HepG2 (cell line): Measurements from ENCODE around the gene CMTM2. TPM values are rescaled to one million over a fixed set of nuclear protein-coding genes. Genes with fewer than 3 reads are reported as not detected.
A peak's percentile ranks its signal among the peaks of the same experiment; 100 is the strongest.

ENCODE experiments used
- ASH2L ChIP-seq: fragments of 300-600, 200-600 bp; sonication (generic); IDR thresholded peaks from 2 replicates; pipeline ENCODE4 v1.7.0; 2017; ENCODE audit warnings: low read depth, mild to moderate bottlenecking, moderate library complexity, mixed read lengths, low read length; ENCODE audit not compliant: insufficient read length
- DNMT3B ChIP-seq: conservative IDR thresholded peaks from 2 replicates; pipeline ENCODE4 v1.6.1; 2016; ENCODE audit warnings: missing biosample characterization, control low read depth
- DZIP1 ChIP-seq: sonication (generic); formaldehyde crosslinking; IDR thresholded peaks from 2 replicates; pipeline ENCODE4 v1.5.0; 2020; ENCODE audit warnings: mild to moderate bottlenecking, missing genetic modification reagents
- GFI1 ChIP-seq: sonication (generic); formaldehyde crosslinking; IDR thresholded peaks from 2 replicates; pipeline ENCODE4 v1.5.0; 2020; ENCODE audit warnings: missing genetic modification reagents, mild to moderate bottlenecking, borderline replicate concordance
- GPBP1L1 ChIP-seq: sonication (generic); formaldehyde crosslinking; IDR thresholded peaks from 2 replicates; pipeline ENCODE4 v1.5.0; 2020; ENCODE audit warnings: mild to moderate bottlenecking, missing genetic modification reagents
- HNRNPL ChIP-seq: fragments of 200-400 bp; formaldehyde crosslinking; IDR thresholded peaks from 2 replicates; pipeline ENCODE4 v1.6.1; 2017; ENCODE audit warnings: mild to moderate bottlenecking, low read depth, low read length
- MAF1 ChIP-seq: sonication (generic); formaldehyde crosslinking; IDR thresholded peaks from 2 replicates; pipeline ENCODE4 v1.5.0; 2020; ENCODE audit warnings: missing genetic modification reagents, borderline replicate concordance
- PHF8 ChIP-seq: sonication (generic); formaldehyde crosslinking; IDR thresholded peaks from 2 replicates; pipeline ENCODE4 v1.5.0; 2020; ENCODE audit warnings: missing genetic modification reagents
- RELA ChIP-seq: sonication (generic); formaldehyde crosslinking; IDR thresholded peaks from 2 replicates; pipeline ENCODE4 v1.4.0; 2020; ENCODE audit warnings: missing genetic modification reagents
- SALL2 ChIP-seq: sonication (generic); formaldehyde crosslinking; IDR thresholded peaks from 2 replicates; pipeline ENCODE4 v1.8.1; 2023; ENCODE audit warnings: mild to moderate bottlenecking, missing genetic modification reagents, inconsistent platforms
- SIX4 ChIP-seq: sonication (generic); formaldehyde crosslinking; IDR thresholded peaks from 2 replicates; pipeline ENCODE4 v1.4.0; 2020; ENCODE audit warnings: missing genetic modification reagents
- SMAD9 ChIP-seq: sonication (generic); formaldehyde crosslinking; IDR thresholded peaks from 2 replicates; pipeline ENCODE4 v1.5.1; 2020; ENCODE audit warnings: mild to moderate bottlenecking, missing genetic modification reagents
- TCF12 ChIP-seq, 2 experiments: fragments of 450-650 bp in 1 of 2; sonication (generic) in 1 of 2; formaldehyde crosslinking in 1 of 2; IDR thresholded peaks; 2 replicates each; pipeline versions ENCODE4 v1.6.1 to v1.8.0; 2017 to 2022; ENCODE audit warnings: antibody characterized with exemption in 1 of 2, mild to moderate bottlenecking in 1 of 2, missing genetic modification reagents in 1 of 2, moderate library complexity in 1 of 2
- ZBTB34 ChIP-seq: sonication (generic); formaldehyde crosslinking; IDR thresholded peaks from 2 replicates; pipeline ENCODE4 v1.8.0; 2022; ENCODE audit warnings: mild to moderate bottlenecking, missing genetic modification reagents
- ZFP82 ChIP-seq: sonication (generic); formaldehyde crosslinking; IDR thresholded peaks from 2 replicates; pipeline ENCODE4 v1.5.1; 2020; ENCODE audit warnings: mild to moderate bottlenecking, missing genetic modification reagents, borderline replicate concordance
- ZNF180 ChIP-seq: sonication (generic); formaldehyde crosslinking; IDR thresholded peaks from 2 replicates; pipeline ENCODE4 v1.4.0; 2020; ENCODE audit warnings: low read depth, missing genetic modification reagents, borderline replicate concordance
- ZNF543 ChIP-seq: sonication (generic); formaldehyde crosslinking; IDR thresholded peaks from 2 replicates; pipeline ENCODE4 v1.4.0; 2020; ENCODE audit warnings: mild to moderate bottlenecking, missing genetic modification reagents
- ZNF550 ChIP-seq: sonication (generic); formaldehyde crosslinking; IDR thresholded peaks from 2 replicates; pipeline ENCODE4 v1.4.0; 2020; ENCODE audit warnings: mild to moderate bottlenecking, missing genetic modification reagents, borderline replicate concordance
- ZNF567 ChIP-seq: sonication (generic); formaldehyde crosslinking; IDR thresholded peaks from 2 replicates; pipeline ENCODE4 v1.8.1; 2023; ENCODE audit warnings: mild to moderate bottlenecking, missing genetic modification reagents, borderline replicate concordance
- ZNF660 ChIP-seq: sonication (generic); formaldehyde crosslinking; IDR thresholded peaks from 2 replicates; pipeline ENCODE4 v1.5.1; 2020; ENCODE audit warnings: mild to moderate bottlenecking, low read depth, missing genetic modification reagents, borderline replicate concordance
- polyA plus RNA-seq, 8 experiments: library from polyadenylated mRNA; depleted of rRNA in 3 of 8; stranded (reverse) in 7 of 8; unstranded in 1 of 8; fragments of >200 nt; fragmentation: Illumina TruSeq in 4 of 8; extraction: Trizol in 4 of 8; gene quantifications; 2 replicates each; pipeline versions ENCODE4 v1.2.1 to v1.2.3, GENCODE V29; 2011 to 2016; ENCODE audit warnings: low read depth in 4 of 8, missing spikeins in 1 of 8, mixed read lengths in 1 of 8; ENCODE audit not compliant: insufficient read depth in 1 of 8
- total RNA-seq, 5 experiments: library from RNA; depleted of rRNA; stranded (reverse); fragments of >200 nt; fragmentation: Illumina TruSeq; extraction: Trizol; gene quantifications; 2 replicates each; pipeline ENCODE4 v1.2.3, GENCODE V29; 2016; ENCODE audit warnings: low read depth in 1 of 5
- TF ChIP-seq, protein P1 (sequence below): sonication (generic); formaldehyde crosslinking; IDR thresholded peaks from 2 replicates; pipeline ENCODE4 v1.5.1; 2020; ENCODE audit warnings: missing genetic modification reagents, mild to moderate bottlenecking, borderline replicate concordance

Gene CMTM2
- total and polyA plus RNA-seq, 2 of the 13 experiments (the other 11 are each of a cell fraction or from before 2014, with no cell fraction given): not detected

GRCh38 chr16:66549284-66550131 is 29.8 kb upstream of the CMTM2 start, which contains the start of gene TK2 (continued):
- TF ChIP-seq, protein P1, sequence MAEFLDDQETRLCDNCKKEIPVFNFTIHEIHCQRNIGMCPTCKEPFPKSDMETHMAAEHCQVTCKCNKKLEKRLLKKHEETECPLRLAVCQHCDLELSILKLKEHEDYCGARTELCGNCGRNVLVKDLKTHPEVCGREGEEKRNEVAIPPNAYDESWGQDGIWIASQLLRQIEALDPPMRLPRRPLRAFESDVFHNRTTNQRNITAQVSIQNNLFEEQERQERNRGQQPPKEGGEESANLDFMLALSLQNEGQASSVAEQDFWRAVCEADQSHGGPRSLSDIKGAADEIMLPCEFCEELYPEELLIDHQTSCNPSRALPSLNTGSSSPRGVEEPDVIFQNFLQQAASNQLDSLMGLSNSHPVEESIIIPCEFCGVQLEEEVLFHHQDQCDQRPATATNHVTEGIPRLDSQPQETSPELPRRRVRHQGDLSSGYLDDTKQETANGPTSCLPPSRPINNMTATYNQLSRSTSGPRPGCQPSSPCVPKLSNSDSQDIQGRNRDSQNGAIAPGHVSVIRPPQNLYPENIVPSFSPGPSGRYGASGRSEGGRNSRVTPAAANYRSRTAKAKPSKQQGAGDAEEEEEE: no peak
- TF ChIP-seq SMAD9: no peak
- TF ChIP-seq SALL2 (CRISPR knock-in tag): peak; percentile 81; the same call in 1 of the 2 replicates
- TF ChIP-seq ZNF550: 0 out of 2 replicates have a peak, but pooled peaks have one; percentile 83
- TF ChIP-seq ASH2L: peak; percentile 79
- no peak for TF ChIP-seq ZNF180 (CRISPR knock-in tag)
- TF ChIP-seq GPBP1L1 (CRISPR knock-in tag): no peak
- no peak for TF ChIP-seq ZNF660 (CRISPR knock-in tag)
- TF ChIP-seq HNRNPL: peak; percentile 88
- no peak for TF ChIP-seq DZIP1
- TF ChIP-seq ZNF543 (CRISPR knock-in tag): peak; percentile 79; the same call in 1 of the 2 replicates
- peak; percentile 94 for TF ChIP-seq PHF8 (CRISPR knock-in tag)
- peak; percentile 81 for TF ChIP-seq DNMT3B (CRISPR knock-in tag)
- TF ChIP-seq MAF1: no peak
- no peak for TF ChIP-seq TCF12 (IDR thresholded peaks at IDR 0.05)
- TF ChIP-seq TCF12 (CRISPR knock-in tag; IDR thresholded peaks at IDR 0.05): no peak; the same call in none of the 2 replicates
- TF ChIP-seq ZFP82 (CRISPR knock-in tag): peak; percentile 76; the same call in 1 of the 2 replicates
- TF ChIP-seq SIX4: no peak
- TF ChIP-seq ZBTB34: no peak; the same call in 1 of the 2 replicates
- TF ChIP-seq GFI1 (CRISPR knock-in tag): peak; percentile 72
- peak; percentile 17; the same call in 1 of the 2 replicates for TF ChIP-seq RELA
- TF ChIP-seq ZNF567 (CRISPR knock-in tag): no peak; the same call in 1 of the 2 replicates
